GM11168 (cell line): ENCODE results near the gene SPAG9.

ENCODE experiments used
- in situ Hi-C: fragments of 300-500 bp; cut with MboI; formaldehyde crosslinking; loops from one replicate; pipeline ENCODE4 v1.12.0; 2022; ENCODE audit warnings: low sequenced_read_pairs; ENCODE audit not compliant: unreplicated experiment

The SPAG9 gene

GRCh38 chr17:50926523-50926922, 194.1 kb downstream of the SPAG9 start:
- in situ Hi-C loops, result no loop called here

- in situ Hi-C loops, result no loop called here
These were observed 195.3 kb downstream of the SPAG9 start for GRCh38 chr17:50925296-50925891.

- in situ Hi-C loops, result no loop called here
These were observed 195.9 kb downstream of the SPAG9 start for GRCh38 chr17:50924800-50925199.

GRCh38 chr17:50924300-50924699, 196.4 kb downstream of the SPAG9 start:
- in situ Hi-C loops, result no loop called here

GRCh38 chr17:50923611-50924010, 197.1 kb downstream of the SPAG9 start:
- in situ Hi-C loops, result no loop called here

- in situ Hi-C loops, result no loop called here
These were observed 197.8 kb downstream of the SPAG9 start for GRCh38 chr17:50922721-50923405.

GRCh38 chr17:50922107-50922506, 198.6 kb downstream of the SPAG9 start:
- in situ Hi-C loops, result no loop called here

GRCh38 chr17:50920891-50921586, 199.6 kb downstream of the SPAG9 start:
- in situ Hi-C loops, result no loop called here

GRCh38 chr17:50920041-50920410, 200.6 kb downstream of the SPAG9 start:
- in situ Hi-C loops, result no loop called here

GRCh38 chr17:50919321-50920040, 201.2 kb downstream of the SPAG9 start:
- in situ Hi-C loops, result no loop called here

- in situ Hi-C loops, result no loop called here
These were observed 201.8 kb downstream of the SPAG9 start for GRCh38 chr17:50918933-50919296.

GRCh38 chr17:50918071-50918932, 202.4 kb downstream of the SPAG9 start:
- in situ Hi-C loops, result no loop called here

GRCh38 chr17:50917418-50917743, 203.3 kb downstream of the SPAG9 start:
- in situ Hi-C loops, result no loop called here

- in situ Hi-C loops, result no loop called here
These were observed 203.8 kb downstream of the SPAG9 start for GRCh38 chr17:50916708-50917417.

- in situ Hi-C loops, result no loop called here
These were observed 204.5 kb downstream of the SPAG9 start for GRCh38 chr17:50916026-50916707.

- in situ Hi-C loops, result no loop called here
These were observed 206.1 kb downstream of the SPAG9 start for GRCh38 chr17:50914505-50915063.

GRCh38 chr17:50913120-50913519, 207.5 kb downstream of the SPAG9 start:
- in situ Hi-C loops, result no loop called here
